Inflammatory macrophage treated with lipopolysaccharide for 1 hour (primary cell): Measurements from ENCODE around the gene MFSD2A.
A peak's percentile ranks its signal among the peaks of the same experiment; 100 is the strongest.
"Not testable (repeated sequence)": the region's sequence is repeated elsewhere in the genome, so short reads cannot be mapped to it uniquely, and the experiment has no call there.

Source experiments
- DNase-seq, 2 donors: peaks; one replicate each; pipeline ENCODE4 v3.0.0-alpha.2; 2020 to 2022

MFSD2A gene

DNA sequence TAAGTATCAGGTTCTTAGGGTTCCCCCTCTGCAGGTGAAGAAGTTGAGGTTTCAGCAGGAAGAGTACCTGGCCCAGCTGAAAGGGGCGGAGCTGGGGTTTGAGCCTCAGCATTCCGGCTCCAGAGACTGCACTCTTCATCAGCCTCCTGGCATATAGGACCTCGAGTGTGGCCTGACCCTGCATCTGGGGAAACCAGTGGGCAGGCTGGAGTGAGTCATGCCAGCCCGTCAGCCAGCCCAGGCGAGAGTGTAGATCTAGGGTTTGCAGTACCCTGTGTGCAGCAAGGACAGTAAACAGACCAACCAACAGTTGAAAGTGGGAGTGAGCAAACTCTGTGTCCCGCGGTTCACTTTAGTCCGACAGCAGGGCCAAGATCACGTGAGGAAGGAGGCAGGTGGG lies 14.1 kb downstream of the MFSD2A start:
- no peak for DNase-seq

DNA sequence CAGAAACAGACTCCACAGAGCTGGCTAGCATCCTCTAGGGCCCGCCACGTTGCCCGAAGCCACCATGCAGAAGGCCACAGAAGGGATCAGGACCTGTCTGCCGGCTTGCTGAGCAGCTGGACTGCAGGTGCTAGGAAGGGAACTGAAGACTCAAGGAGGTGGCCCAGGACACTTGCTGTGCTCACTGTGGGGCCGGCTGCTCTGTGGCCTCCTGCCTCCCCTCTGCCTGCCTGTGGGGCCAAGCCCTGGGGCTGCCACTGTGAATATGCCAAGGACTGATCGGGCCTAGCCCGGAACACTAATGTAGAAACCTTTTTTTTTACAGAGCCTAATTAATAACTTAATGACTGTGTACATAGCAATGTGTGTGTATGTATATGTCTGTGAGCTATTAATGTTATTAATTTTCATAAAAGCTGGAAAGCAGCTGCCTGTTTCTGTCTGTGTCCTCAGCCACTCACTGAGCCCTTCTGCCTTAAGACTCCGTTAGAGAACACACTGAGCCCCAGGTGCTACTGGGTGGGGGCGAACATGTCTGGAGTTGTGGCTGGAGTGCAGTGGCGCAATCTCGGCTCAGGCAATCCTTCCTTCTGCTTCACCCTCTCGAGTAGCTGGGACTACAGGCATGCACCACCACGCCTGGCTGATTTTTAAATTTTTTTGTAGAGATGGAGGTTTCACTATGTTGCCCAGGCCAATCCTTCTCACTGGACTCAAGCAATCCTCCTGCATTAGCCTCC lies 14.8 kb downstream of the MFSD2A start:
- DNase-seq = no peak

DNA sequence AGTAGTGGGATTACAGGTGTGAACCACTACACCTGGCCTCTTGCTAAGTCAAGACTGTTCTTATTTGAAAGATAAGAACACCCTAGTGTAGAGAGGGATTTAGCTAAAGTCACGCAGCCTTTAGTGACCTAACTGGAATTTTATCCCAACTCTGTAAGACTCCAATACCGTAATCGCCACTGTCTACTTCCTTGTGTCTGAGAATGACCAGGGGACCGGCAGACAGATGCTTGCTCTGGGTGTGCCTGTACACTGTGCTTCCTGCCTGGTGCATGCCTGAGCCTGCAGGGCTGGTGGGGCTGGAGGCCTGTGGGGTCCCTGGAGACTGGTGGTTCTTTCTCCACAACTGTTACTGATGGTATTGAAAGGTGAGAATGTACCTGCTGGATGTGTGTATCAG lies 15.3 kb downstream of the MFSD2A start:
- no peak for DNase-seq

DNA sequence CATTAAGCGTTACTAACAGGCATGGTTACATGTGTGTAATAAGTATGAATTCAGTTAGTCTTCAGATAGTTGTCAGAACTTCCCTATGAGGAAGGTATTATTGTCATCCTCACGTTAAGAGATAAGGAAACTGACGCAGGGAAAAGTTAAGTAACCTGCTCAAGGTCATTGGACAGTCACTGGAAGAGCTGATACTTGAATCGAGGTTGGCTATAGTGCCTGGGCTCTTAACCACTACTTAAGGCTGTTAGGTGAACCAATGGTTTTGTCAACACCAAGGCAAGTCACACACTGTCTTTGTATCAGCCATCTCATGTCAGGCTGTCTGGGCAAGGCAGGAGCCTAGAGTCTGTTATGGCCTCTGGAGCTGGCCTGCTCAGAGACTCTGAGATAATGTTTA lies 16.2 kb downstream of the MFSD2A start:
- DNase-seq = no peak

DNA sequence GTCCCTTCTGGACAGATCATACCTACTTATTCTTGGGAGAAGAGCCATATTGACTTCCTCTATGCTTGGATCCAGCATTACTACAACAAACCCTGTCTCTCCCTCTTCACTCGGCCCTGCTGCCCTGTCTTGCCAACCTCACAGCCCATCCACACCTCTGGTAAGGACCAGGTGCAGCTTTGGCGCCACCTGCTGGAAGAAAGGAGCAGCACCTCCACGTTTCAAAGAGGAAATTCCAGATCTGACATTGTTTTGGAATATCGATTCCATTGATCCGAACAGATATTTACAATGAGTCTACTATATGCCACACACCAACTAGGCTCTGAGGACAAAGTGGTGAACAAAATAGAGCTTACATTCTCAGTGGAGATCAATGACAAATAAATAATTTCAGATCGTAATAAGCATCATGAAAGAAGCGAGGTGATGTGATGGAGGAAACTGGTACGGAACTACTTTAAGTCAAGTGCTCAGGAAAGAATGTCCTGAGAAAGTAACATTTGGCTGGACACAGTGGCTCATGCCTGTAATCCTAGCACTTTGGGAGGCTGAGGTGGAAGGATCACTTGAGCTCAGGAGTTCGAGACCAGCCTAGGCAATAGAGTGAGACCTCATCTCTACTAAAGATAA lies 18.7 kb downstream of the MFSD2A start:
- DNase-seq = peak; percentile 47 to 86

DNA sequence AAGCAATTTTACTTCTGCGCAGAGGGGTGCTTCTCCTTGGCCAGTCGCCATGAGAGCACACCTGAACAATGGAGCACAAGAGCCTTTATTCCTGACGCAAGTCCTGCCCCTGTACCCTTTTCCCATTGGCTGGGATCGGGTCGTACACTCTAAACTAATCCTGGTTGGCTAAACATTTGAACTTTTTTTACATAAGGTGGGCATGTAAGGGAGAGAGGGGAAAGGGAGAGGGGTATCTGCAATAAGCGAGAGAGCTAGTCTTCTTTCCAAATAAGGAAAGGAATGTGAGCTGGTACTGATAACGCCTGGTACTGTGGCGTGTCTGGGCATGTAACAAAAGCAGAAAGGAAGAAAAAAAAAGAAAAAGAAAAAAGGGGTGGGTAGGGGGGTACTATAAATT lies 21.8 kb downstream of the MFSD2A start:
- no peak for DNase-seq

DNA sequence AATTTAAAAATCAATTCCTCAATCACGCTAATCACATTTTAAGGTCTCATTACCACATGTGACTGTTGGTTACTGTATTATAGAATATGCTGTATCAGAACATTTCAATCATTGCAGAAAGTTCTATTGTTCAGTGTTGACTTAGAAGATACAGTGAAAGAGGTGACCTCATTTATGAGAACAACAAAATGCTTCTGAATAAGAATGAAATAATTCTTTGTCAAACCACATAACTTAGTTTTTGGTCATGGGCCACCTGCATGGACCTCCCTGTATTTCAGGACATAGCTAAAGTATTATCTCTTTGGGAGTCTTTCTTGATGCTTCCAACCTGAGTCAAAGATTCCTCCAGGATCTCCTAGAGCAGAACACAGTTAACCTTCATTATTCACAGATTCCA lies 22.3 kb downstream of the MFSD2A start:
- DNase-seq = no peak

DNA sequence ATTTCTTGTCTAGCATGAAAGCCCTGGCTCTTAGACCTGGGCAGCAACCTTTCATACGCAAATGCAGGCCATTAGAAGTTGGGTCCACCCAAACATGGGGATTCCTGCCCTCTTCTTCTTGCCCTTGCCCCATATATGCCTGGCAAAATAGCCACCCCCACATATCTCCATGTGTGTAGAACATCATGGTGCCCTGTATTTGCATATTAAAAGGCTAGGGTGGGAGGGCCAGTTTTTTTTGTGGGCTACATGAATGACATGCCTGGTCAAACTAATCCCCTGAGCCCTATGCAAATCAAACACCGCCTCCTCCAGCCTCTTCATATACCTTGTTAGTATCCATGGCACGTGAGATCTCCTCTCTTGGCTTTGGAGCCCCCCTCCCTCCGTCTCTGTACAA lies 24.7 kb downstream of the MFSD2A start:
- DNase-seq = no peak

DNA sequence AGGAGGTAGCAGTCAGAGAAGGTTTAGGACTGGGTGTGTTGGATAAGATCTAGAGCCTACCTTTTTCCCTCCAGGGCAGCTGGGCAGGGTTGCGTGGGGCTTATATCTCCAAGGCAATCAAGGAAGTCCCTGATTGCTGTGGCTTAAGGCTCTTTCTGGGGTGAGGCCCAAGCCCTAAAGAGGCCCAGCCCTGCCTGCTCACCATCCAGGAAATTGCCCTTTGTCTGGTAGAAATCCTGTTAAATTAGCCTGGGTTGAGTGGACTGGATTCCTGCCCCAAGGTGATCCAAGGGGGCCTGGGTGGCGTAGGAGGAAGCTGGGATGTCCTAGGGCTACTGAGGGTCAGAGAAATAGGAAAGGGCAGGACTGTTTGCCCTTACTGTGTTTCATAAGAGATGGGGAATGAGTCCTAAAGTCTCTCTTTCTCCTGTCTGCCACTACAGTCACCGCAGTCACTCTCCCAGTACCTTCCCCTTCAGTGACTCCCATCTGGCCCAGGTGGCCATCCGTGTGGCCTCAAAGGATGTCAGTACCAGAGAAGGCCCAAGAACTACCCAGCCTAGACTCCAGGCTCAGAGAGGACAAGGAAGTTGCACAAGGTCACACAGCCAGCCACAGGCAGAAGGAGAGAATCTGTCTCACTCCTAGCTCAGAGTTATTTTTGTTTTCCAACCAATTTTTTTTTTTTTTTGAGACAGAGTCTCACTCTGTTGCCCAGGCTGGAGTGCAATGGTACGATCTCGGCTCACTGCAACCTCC lies 25.8 kb downstream of the MFSD2A start:
- no peak for DNase-seq

DNA sequence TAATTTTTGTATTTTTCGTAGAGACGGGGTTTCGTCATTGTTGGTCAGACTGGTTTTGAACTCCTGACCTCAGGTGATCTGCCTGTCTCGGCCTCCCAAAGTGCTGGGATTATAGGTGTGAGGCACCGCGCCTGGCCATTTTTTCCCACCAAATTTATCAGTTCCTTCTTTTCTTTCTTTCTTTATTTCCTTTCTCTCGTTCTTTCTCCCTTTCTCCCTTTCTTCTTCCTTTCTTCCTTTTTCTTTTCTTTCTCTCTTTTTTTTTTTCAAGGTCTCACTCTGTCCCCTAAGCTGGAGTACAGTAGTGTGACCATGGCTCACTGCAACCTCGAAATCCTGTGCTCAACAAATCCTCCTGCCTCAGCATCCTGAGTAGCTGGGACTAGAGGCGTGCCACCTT lies 26.4 kb downstream of the MFSD2A start:
- DNase-seq = no peak

DNA sequence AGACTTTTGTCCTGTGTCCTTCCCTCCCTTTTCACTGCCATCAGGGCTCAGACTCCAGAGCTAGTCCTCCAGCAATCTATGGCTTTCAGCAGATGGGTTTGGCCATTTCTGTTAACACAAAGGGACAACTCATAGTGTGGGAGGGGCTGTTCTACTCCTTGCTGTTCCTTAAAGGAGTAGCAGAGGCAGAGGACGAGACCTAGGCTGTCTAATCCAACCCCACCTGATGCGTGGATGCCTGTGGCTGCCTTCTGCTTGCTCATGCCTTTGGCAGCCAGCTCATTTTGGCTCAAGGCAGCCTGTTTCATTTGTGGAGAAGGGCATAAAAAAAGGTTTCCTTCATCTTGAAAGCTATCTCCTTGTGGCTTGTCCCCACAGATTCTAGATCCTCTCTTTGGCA lies 27.0 kb downstream of the MFSD2A start:
- no peak for DNase-seq

DNA sequence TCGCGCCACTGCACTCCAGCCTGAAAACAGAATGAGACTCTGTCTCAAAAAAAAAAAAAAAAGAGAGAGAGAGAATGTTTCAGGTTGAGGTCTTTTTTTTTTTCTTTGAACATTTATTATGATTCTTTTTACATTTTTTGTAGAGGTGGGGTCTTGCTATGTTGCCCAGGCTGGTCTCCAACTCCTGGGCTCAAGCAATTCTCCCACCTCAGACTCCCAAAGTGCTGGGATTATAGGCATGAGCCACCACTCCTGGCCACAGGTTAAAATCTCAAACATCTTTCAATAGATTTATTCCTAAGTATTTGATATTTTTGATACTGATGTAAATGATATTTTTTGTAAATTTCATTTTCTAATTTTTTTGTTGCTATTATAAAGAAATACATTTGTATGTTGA lies 29.5 kb downstream of the MFSD2A start:
- DNase-seq = not testable (repeated sequence)

DNA sequence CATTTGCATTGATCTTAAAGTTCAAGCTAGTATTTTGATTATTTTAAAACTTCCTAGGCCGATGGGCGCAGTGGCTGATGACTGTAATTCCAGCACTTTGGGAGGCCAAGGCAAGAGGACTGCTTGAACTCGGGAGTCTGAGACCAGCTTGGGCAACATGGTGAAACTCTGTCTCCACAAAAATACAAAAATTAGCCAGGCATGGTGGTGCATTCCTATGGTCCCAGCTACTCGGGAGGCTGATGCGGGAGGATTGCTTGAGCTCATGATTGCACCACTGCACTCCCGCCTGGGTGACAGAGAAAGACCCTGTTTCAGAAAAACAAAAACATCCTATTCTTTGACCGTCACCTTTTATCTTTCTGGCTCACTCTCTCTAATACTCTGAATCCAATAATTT lies 30.0 kb downstream of the MFSD2A start:
- DNase-seq = no peak

DNA sequence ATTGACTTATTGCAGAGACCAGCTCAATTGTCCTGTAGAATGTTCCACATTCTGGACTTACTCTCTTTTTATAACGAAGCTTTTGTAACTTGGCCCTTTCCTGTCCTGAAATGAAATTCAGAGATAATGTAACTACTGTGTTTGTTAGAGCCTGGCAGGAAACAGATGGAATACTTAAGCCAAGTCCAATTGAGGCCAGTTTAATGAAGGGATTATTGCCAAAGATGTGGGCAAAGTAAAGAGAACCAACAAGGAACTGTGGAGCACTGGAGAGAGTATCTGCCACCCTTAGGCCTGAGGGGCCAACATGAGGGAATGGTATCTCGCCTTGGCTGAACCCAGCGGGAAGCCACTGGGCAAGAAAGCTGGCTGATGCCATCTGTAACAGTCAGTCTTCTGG lies 32.9 kb downstream of the MFSD2A start:
- DNase-seq = no peak

DNA sequence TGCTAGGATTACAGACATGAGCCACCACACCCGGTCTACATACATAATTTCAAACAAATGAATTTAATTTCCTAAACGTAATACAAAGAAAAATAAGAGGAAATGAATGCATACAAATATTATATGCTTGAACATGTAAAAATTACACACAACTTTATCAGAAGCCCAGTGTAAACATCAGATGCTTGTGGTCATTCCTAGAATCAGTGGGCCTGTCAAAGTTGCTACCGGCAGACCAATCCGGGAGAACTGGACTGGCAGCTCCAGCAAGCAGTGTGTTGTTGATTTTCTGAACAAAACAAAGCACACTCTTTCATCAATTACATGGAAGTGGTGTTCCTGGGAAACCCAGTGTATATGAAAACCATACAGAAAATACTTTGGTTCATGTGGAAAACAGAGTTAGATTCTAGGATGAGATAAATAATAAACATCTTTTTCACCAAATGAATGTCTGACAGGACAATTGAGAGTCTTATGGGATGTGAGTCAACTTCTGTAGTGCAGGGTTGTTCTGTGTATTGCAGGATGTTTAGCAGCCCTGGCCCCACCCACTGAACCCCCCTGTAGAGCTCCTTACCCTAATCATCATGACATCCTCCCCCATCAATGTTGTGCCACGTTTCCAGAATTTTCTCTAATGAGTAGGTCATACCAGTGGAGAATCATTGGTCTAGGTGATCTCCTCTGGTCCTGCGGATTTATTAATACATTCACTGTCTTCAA lies 33.8 kb downstream of the MFSD2A start:
- no peak for DNase-seq

DNA sequence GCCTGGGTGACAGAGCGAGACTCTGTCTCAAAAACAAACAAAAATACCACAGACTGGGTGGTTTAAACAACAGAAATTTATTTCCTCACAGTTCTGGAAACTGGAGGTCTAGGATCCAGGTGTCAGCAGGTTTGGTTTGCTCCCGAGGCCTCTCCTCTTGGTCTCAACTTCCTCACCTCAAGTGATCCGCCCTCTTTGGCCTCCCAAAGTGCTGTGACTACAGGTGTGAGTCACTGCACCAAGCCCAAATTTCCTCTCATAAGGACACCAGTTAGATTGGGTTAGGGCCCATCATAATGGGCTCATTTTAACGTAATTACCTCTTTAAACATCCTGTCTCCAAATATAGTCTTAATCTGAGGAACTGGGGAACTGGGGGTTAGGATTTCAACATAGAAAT lies 35.5 kb downstream of the MFSD2A start:
- no peak for DNase-seq

DNA sequence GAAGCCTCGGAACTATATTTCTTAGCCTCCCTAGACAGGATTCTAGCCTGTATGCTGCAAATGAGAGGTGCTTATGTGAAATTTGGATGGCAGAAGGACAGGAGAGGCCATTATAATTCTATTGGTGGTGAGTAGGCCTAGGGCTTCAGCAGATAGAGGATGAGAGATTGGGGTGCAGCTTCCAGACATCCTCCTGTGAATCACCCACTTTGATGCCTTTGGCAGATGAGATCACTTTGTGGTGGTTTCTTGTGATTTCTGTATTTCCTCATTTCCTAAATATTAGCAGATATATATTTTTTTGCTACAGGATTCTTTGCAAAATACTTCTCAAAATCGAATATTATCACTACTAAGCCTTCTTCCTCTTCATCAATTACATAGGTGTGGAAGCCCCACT lies 37.3 kb downstream of the MFSD2A start:
- DNase-seq = peak; percentile 65 to 84

DNA sequence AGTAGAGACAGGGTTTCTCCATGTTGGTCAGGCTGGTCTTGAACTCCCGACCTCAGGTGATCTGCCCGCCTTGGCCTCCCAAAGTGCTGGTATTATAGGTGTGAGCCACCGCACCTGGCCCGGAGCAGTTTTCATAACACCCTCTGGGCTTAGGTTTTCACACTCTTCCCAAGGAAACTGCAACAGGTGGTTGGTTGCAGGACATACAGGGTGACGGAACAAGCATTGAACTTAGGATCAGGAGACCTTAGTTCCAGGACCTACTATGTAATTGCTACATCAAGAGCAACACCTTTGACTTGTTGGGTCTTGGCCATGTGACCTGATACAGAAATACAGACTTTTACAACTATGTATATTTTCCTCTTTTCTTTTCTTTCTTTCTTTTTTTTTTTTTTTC lies 37.9 kb downstream of the MFSD2A start:
- DNase-seq = no peak

DNA sequence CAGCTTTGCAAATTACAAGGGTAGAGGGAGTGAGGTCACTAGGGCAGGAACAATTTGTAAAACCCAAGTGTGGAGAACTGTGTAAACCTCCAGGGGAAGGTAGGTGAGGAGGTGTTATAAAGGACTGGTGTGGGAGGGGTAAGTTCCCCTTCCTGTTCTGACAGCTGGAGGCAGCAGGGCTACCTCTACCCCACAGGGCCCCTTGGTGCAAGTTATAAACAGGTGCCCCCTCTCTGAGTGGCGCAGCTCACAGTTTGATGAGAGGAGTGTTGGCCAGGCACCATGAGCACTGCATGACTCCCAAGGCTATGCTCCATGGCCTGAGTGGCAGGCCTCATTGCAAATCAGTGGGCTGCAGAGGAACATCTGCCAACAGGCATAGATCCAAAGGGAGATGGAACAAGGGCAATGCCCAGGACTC lies 41.0 kb downstream of the MFSD2A start:
- DNase-seq = no peak

DNA sequence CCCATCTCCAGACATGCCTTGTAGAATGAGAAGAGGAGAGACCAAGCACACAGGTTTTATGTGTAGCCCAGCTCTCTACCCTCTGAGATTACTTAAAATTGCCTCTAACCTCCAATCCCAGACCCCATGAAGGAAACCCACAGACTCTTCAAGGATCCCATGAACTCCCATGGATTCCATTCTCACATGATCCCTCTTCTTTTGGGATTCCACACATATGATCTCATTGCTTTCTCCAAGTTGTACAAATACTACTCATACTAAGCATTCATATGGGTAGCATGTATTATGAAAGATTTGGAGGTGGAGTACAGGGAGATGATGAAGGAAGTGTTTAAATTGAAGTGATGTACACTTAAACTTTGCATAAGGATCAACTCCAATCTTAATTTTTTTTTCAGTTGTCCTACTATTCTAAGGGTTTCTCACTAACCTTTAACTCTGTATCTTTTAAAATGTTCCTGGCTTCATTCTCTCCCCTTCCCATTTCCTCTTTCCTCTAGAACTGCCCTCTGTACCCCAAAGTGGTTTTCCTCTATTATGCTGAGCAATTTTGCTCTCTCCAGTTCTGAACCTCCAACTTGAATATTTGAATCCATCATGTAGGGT lies 41.6 kb downstream of the MFSD2A start:
- no peak for DNase-seq

DNA sequence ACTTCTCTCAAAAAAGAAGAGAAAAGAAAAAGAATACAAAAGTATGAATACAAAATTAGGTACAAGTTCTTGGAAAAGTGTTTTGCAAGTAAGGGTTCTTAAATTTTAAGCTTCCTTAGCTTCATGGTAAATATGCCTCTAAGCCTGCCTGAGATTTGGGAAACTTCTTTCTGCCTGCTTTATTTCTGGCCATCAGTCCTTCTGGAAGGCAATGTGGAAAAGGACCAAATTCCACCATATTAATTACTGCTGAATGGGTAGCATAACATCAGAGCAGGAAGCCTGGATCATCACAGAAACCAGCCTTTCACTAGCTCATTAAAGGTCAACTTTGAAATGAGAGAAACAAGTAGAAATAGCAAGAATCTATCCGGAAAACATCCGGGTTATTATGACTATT lies 46.5 kb downstream of the MFSD2A start:
- DNase-seq = no peak

DNA sequence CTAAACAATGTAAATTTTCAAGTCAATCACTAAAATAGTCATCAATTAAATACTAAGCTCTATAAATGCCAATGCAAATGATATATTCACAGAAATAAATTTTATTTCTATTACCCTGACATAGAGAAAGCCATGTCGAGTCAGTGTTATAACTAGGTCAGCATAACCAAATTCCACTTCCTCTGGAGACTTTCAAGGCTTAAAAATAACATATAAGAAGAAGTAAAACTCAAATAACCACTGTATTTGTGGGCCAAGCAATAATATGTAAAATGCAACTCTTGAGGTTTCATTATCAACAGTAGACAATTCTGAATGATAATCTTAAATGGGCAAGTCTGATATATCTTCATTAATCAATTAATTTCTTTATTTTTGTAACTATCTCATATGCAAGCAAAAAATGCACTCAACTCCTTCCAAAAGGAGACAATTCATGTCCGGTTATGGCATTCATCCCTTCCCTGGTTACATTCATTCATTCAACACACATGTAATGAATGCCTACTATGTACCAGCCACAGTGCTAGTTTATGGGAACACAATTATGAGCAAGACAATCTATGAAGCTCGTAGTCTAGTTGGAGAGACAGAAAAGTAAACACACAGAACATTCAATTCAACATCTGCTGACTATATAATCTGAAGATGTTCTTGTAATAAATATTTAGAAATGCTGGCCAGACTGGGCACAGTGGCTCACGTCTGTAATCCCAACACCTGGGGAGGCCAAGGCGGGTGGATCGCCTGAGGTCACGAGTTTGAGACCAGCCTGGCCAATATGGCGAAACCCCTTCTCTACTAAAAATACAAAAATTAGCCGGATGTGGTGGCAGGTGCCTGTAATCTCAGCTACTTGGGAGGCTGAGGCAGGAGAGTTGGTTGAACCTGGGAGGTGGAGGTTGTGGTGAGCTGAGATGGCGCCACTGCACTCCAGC lies 48.5 kb downstream of the MFSD2A start:
- DNase-seq = peak in 1 of 2 donors; percentile 36
